HG03457 (cell line): Measurements from ENCODE around the gene ADAP1.

Experiments
- ATAC-seq: cut with Tn5 transposase; IDR thresholded peaks from one replicate; pipeline ENCODE4 v1.9.1; 2021; ENCODE audit warnings: moderate number of reproducible peaks; ENCODE audit not compliant: unreplicated experiment

The ADAP1 gene

GRCh38 chr7:988963-989529 lies 34.6 kb upstream of the ADAP1 start:
- ATAC-seq = no peak

GRCh38 chr7:988426-988911 lies 34.0 kb upstream of the ADAP1 start:
- no peak for ATAC-seq

- no peak for ATAC-seq
Measured at GRCh38 chr7:987909-988308, 33.4 kb upstream of the ADAP1 start.

GRCh38 chr7:986766-987751 lies 32.6 kb upstream of the ADAP1 start:
- no peak for ATAC-seq

DNA sequence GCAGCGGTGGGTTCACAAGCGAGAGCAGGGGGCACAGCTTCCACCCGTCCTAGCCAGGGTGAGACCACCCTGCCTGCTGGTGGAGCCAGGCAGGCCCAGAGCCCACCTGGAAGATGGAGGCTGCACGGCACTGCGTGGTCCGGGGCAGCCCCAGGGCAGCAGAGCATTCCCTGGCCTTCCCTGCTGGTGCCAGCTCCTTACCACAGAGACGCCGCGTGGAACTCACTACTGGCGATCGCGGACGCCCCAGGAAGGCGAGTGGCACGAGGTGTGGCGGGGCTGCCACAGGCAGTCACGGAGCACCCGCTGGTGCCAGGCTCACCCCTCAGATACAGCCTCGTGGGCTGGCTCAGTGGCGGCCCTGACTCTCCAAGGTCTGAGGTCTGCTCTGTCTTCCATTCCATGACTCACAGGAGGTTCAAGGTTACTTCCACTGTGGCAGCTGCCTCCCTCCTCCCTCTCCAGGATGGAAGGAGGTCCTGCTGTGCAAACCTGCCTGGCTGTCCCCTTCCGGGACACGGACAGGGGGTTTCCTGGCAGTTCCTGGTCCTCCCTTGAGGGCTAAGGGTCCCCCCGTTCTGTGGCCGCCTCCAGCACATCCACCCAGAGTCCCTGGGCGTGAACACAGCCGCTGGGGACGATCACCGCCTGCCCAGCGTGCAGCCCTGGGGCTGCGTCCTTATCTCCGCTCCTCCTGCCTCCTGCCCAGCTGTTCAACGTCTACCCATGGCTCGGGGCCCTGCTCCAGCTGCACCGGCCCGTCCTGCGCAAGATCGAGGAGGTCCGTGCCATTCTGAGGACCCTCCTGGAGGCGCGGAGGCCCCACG lies 31.6 kb upstream of the ADAP1 start:
- no peak for ATAC-seq

DNA sequence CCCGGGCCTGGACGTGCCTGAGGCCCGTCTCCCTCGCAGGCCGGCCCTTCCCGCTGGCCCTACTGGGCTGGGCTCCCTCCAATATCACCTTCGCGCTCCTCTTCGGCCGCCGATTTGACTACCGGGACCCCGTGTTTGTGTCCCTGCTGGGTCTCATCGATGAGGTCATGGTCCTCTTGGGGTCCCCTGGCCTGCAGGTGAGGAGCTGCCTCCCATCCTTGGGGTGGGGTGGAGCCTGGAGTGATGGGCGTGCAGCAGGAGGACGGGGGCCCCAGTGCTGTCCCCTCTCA lies 30.6 kb upstream of the ADAP1 start:
- ATAC-seq = no peak

DNA sequence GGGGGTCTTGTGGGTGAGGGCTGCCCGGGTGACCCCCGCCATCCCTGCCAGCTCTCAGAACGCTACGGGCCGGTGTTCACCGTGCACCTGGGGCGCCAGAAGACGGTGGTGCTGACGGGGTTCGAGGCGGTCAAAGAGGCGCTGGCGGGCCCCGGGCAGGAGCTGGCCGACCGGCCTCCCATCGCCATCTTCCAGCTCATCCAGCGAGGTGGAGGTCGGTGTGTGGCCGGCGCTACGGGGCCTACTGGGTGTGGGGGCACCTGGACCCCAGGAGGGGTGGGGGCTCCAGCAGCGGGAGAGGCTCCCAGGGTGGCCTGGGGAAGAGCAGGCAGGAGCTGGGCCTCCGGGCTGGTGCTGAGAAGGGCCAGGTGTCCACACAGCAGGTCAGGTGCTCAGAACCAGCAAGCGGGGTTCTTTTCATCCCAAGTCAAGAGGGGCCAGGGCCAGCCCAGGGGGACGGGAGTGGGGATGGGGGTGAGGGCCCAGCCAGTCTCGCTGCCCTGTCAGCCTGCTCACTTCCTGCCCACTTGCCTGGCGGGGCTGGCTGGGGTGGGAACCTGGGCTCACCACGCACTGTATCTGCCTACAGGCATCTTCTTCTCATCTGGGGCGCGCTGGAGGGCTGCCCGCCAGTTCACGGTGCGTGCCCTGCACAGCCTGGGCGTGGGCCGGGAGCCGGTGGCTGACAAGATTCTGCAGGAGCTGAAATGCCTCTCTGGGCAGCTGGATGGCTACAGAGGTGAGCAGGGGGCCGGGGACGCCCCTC lies 30.1 kb upstream of the ADAP1 start:
- ATAC-seq = no peak

- ATAC-seq = no peak
Measured at GRCh38 chr7:983616-984071, 29.2 kb upstream of the ADAP1 start.

- ATAC-seq = no peak
Measured at GRCh38 chr7:983004-983615, 28.6 kb upstream of the ADAP1 start, which contains the start of gene CYP2W1. CYP2W1 (plus strand) TSS chr7:983181; CDS start chr7:983212, 31 bp downstream.

DNA sequence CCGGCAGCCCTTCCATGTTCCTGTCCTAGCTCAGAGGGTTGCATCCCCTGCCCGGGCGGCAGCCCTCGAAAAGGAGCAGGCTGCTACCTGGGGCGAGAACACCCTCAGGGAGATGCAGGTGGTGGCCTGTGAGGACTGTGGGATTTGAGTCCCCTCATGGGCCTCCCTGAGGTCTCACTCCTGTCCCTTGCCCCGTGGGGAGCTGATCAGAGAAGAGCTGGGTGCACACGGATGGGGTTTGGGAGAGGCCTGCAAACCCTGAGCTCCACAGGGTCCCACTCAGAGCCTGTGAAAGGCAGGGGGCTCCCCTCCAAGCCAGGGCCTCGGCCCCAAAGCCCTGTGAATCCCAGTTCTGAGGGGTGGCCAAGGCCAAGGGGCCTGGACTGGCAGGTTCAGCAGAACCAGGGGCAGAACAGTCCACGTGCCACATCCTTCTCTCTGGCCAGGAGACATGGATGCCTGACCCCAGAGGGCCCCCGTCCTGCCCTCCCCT lies 28.1 kb upstream of the ADAP1 start:
- ATAC-seq = no peak

- no peak for ATAC-seq
Measured at GRCh38 chr7:981793-982510, 27.5 kb upstream of the ADAP1 start.

DNA sequence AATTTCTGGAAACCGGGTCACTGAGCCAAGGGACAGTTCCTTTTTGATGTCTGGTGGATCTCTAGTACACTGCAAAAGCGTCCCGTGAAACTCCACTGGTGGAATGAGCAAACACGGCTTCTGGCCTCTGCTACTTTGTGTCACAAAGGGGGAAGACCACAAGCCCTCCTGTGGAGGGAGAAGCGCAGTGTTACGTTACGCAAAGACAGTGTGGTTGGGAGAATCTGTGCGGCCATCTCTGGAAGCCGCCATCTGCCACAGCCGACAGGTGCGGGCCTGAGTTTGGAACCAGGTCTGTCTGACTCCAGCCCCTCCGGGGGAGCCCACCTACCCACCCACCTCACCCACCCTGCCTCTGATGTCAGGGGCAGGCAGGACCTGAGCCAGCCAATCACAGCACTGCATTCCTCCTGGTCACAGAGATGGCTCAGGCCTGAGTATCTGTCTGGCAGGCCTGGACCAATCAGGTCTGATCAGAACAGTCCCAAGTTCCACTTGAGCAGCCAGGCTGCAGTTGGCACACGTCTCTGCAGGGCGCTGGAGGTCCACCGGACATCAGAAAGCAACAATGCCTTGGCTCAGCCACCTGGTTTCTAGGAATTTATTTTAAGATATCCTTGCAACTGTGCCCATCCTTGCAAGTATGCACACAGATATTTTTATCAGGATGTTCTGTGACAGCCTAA lies 25.5 kb upstream of the ADAP1 start:
- no peak for ATAC-seq

GRCh38 chr7:979151-979550 lies 24.7 kb upstream of the ADAP1 start:
- ATAC-seq = no peak

- ATAC-seq = no peak
Measured at GRCh38 chr7:978416-979091, 24.1 kb upstream of the ADAP1 start.

DNA sequence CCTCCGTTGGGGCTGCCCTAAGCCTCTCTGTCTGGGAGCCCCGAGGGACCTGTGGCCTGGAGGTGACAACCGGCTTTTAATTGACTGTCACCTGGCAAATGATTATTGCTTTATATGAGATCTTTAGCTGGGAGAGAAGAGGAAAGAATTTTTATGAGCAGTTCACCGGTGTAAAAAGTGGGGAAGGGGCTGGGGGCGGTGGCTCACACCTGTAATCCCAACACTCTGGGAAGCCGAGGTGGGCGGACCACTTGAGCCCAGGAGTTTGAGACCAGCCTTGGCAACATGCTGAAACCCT lies 23.5 kb upstream of the ADAP1 start:
- no peak for ATAC-seq

GRCh38 chr7:977326-978048 lies 23.0 kb upstream of the ADAP1 start:
- no peak for ATAC-seq

DNA sequence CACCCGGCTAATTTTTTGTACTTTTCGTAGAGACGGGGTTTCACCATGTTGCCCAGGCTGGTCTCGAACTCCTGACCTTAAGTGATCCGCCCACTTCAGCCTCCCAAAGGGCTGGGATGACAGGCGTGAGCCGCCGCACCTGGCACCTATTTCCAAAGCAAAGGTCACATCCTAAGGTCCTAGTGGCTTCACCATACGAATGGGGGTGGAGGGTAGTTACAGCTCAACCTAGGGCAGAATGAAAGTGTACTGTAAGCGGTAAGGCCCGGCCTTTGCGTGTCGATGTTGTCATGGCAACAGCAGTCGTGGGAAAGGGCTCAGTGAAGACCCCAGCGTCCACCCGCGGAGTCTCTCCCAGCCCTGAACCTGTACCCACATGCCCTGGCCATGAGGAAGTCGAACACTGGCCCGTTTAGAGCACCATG lies 22.4 kb upstream of the ADAP1 start:
- ATAC-seq = no peak
